Measurements from ENCODE around the gene SELENOV. TPM values are rescaled to one million over a fixed set of nuclear protein-coding genes. Genes with fewer than 3 reads are reported as not detected.

Gene SELENOV
- total and polyA plus RNA-seq, 9 of the 15 experiments (the other 6 are each of a cell fraction or from before 2014, with no cell fraction given), result 0.04 to 0.09 (median 0.06) TPM; not detected in 4

- TF ChIP-seq EP300 (IDR thresholded peaks at IDR 0.05; ENCODE audit: low read length) (peak; percentile 61), NFYB (IDR thresholded peaks at IDR 0.05; ENCODE audit: extremely low read depth, insufficient read length) (peak; percentile 84), MXD1 (CRISPR knock-in tag; IDR thresholded peaks at IDR 0.05; ENCODE audit: borderline replicate concordance, poor library complexity, severe bottlenecking) (peak; percentile 10), CEBPZ (IDR thresholded peaks at IDR 0.05; ENCODE audit: borderline replicate concordance, low read depth, low read length) (no peak), MTA1 (IDR thresholded peaks at IDR 0.05; ENCODE audit: borderline replicate concordance) (0 out of 2 replicates have a peak, but pooled peaks have one; percentile 29), CEBPB (tag; IDR thresholded peaks at IDR 0.05) (0 out of 2 replicates have a peak, but pooled peaks have one; percentile 25), IRF1 (CRISPR knock-in tag; IDR thresholded peaks at IDR 0.05; ENCODE audit: borderline replicate concordance) (no peak), ZBTB49 (CRISPR knock-in tag; IDR thresholded peaks at IDR 0.05; ENCODE audit: borderline replicate concordance) (no peak; the same call in 1 of the 2 replicates), NFXL1 (CRISPR knock-in tag; IDR thresholded peaks at IDR 0.05) (no peak), ARID1B (IDR thresholded peaks at IDR 0.05) (peak; percentile 50; the same call in 1 of the 2 replicates), MITF (IDR thresholded peaks at IDR 0.05) (peak; percentile 39; the same call in 1 of the 2 replicates), MYBL2 (IDR thresholded peaks at IDR 0.05; ENCODE audit: low read depth) (no peak), MYBL2 (CRISPR knock-in tag; IDR thresholded peaks at IDR 0.05; ENCODE audit: borderline replicate concordance) (no peak), USF1 (CRISPR knock-in tag; IDR thresholded peaks at IDR 0.05) (peak; percentile 35; the same call in 1 of the 2 replicates), ARHGAP35 (IDR thresholded peaks at IDR 0.05; ENCODE audit: partially characterized antibody) (no peak), ZNF12 (CRISPR knock-in tag; IDR thresholded peaks at IDR 0.05) (peak; percentile 61; the same call in 1 of the 2 replicates), DPF2 (IDR thresholded peaks at IDR 0.05) (peak; percentile 72)
Measured at GRCh38 chr19:39480337-39481228, 34.4 kb upstream of the SELENOV start, which contains the start of gene TIMM50 (continued).

Data from K562 (cell line).